KG1 (cell line): ENCODE measurements around the gene KLF6.

Experiments used
- DNase-seq: peaks from one replicate; lab custom pipeline; 2025; lab: John Stamatoyannopoulos, UW

The KLF6 gene

GRCh38 chr10:3784510-3785250 is at the start of gene KLF6:
Gene KLF6, minus strand, starts transcription at chr10:3785209. Its CDS starts 195 bp downstream, at chr10:3785014.
- DNase-seq: no peak

- DNase-seq: no peak
Measured at GRCh38 chr10:3834404-3834803, 49.4 kb upstream of the KLF6 start.

- DNase-seq: no peak
Measured at GRCh38 chr10:3833046-3833445, 48.0 kb upstream of the KLF6 start.

GRCh38 chr10:3832022-3832786 is 47.2 kb upstream of the KLF6 start:
- no peak for DNase-seq

GRCh38 chr10:3831608-3832007 is 46.6 kb upstream of the KLF6 start:
- DNase-seq: no peak

GRCh38 chr10:3830946-3831345 is 45.9 kb upstream of the KLF6 start:
- no peak for DNase-seq

- no peak for DNase-seq
Measured at GRCh38 chr10:3829156-3830050, 44.4 kb upstream of the KLF6 start.

- DNase-seq: no peak
Measured at GRCh38 chr10:3828404-3829155, 43.6 kb upstream of the KLF6 start.

- DNase-seq: no peak
Measured at GRCh38 chr10:3827768-3828403, 42.9 kb upstream of the KLF6 start.

- DNase-seq: no peak
Measured at GRCh38 chr10:3827266-3827665, 42.3 kb upstream of the KLF6 start.

- DNase-seq: no peak
Measured at GRCh38 chr10:3825862-3826351, 40.9 kb upstream of the KLF6 start.

- no peak for DNase-seq
Measured at GRCh38 chr10:3825244-3825643, 40.2 kb upstream of the KLF6 start.

- no peak for DNase-seq
Measured at GRCh38 chr10:3822541-3823330, 37.7 kb upstream of the KLF6 start.

- no peak for DNase-seq
Measured at GRCh38 chr10:3820255-3820654, 35.2 kb upstream of the KLF6 start.

- DNase-seq: no peak
Measured at GRCh38 chr10:3816995-3817394, 32.0 kb upstream of the KLF6 start.

- no peak for DNase-seq
Measured at GRCh38 chr10:3814838-3815220, 29.8 kb upstream of the KLF6 start.

GRCh38 chr10:3813986-3814837 is 29.2 kb upstream of the KLF6 start:
- no peak for DNase-seq

- DNase-seq: no peak
Measured at GRCh38 chr10:3813267-3813666, 28.3 kb upstream of the KLF6 start.

GRCh38 chr10:3812141-3812540 is 27.1 kb upstream of the KLF6 start:
- no peak for DNase-seq
